Activated naive CD4-positive, alpha-beta T cell (primary cell): Measurements from ENCODE around the gene NOL3.

Experiments
- DNase-seq, 4 experiments: peaks; one replicate each; lab custom pipeline; 2025; lab: John Stamatoyannopoulos, UW

Gene NOL3

DNA sequence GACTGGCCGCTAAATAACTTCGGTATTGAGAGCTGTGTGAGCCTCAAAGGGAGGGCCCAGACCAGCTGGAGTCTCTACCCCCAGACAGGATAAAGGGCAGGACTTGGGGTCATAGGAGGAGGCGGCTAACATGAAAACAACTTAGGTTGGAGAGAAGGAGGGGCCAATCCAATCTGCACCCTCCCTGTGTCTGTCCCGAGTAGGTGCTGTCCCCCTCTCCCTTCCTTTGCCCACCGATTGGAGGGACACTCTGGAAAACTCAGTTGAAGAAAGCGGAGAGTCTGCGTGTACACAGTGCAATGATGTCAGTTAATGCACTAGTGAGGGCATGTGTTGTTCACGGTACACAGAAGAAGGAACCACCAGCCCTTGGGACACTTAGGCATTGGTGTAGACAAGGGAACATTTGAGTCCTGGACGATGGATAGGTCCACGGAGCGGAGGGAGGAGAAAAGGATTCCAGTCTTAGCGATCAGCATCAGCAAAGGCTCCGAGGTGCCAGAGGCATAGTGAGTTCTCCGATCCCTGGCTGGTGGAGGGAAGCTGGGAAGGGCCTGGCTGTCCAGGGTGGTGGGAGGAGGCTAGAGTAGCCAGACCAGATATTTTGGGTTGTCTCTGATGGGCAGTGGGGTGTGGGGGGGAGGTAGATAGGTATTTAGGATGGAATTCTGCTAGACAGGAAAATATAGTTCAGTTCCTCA is 761 bp downstream of the NOL3 start:
- DNase-seq, result no peak

- no peak for DNase-seq
Measured at GRCh38 chr16:67173323-67173722, 3.0 kb downstream of the NOL3 start.

DNA sequence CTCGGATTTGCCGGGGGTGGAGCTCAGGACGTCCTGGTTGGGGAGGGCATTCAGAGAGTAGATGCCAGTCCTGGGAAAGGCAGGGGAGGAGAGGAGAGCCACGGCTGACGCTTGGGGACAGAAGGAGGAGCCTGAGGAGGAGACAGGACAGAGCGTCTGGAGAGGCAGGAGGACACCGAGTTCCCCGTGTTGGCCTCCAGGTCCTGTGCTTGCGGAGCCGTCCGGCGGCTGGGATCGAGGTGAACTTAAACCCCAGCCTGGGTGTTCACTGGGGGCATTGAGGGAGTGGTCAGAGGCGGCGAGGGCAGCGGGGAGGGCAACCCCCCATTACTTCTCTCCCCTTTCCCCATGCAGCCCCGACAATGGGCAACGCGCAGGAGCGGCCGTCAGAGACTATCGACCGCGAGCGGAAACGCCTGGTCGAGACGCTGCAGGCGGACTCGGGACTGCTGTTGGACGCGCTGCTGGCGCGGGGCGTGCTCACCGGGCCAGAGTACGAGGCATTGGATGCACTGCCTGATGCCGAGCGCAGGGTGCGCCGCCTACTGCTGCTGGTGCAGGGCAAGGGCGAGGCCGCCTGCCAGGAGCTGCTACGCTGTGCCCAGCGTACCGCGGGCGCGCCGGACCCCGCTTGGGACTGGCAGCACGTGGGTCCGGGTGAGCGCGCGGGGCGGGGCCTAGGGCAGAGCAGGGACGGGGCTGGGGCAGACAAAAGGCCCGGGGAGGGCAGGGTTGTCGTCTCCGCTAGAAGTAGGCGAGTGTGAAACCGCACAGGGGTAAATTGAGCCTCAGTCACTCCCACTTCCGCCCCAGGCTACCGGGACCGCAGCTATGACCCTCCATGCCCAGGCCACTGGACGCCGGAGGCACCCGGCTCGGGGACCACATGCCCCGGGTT is 3.7 kb downstream of the NOL3 start:
- peak in 2 of 4 experiments; percentile 41 to 45 for DNase-seq

DNA sequence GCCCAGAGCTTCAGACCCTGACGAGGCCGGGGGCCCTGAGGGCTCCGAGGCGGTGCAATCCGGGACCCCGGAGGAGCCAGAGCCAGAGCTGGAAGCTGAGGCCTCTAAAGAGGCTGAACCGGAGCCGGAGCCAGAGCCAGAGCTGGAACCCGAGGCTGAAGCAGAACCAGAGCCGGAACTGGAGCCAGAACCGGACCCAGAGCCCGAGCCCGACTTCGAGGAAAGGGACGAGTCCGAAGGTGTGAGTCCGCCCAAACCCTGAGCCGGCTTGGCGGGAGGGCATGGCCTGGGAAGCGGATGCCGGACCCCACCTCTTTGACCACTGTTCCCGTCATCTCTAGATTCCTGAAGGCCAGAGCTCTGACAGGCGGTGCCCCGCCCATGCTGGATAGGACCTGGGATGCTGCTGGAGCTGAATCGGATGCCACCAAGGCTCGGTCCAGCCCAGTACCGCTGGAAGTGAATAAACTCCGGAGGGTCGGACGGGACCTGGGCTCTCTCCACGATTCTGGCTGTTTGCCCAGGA is 4.4 kb downstream of the NOL3 start:
- no peak for DNase-seq

DNA sequence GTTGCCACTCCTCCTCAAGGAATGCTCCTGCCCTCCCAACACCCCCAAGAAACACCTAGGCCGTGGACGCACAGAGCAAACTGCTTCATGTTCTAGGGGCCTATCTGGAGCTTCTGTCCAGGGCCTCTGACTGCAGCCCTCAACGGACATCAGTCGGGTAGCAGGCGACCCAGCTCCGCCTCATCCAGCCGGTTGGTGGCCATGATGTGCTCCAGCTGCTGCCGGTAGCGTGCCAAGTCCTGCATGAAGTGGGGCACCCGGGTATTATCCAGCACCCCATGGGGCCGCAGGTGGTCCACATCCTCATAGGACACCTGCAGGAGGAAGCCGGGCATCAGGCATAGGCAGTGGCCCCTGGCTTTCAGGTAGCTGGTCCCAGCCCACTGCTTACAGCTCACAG is 6.3 kb downstream of the NOL3 start:
- no peak for DNase-seq

GRCh38 chr16:67177743-67178699 is 7.7 kb downstream of the NOL3 start:
- DNase-seq, result peak in 2 of 4 experiments; percentile 15 to 48

GRCh38 chr16:67179421-67180080 is 9.2 kb downstream of the NOL3 start:
- no peak for DNase-seq

GRCh38 chr16:67180166-67180565 is 9.8 kb downstream of the NOL3 start:
- no peak for DNase-seq

DNA sequence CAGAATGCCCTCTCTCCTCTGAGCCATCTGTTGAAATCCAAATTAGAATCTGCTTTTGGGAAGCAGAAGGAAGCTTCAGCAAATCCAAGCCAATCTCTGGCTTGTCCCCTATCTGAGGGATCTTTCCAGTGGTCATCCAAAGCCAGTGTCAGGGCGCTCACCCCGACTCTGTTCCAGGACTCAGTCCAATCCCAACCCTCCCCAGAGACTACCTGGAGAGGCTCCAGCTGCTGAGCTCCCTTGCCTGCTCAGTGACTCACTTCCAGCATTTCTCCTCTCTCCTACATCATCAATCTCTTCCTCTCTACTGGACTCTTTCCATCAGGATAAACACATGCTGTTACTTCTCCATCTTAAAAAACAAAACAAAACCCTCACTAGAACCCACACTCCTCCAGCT is 11.0 kb downstream of the NOL3 start:
- DNase-seq, result no peak

DNA sequence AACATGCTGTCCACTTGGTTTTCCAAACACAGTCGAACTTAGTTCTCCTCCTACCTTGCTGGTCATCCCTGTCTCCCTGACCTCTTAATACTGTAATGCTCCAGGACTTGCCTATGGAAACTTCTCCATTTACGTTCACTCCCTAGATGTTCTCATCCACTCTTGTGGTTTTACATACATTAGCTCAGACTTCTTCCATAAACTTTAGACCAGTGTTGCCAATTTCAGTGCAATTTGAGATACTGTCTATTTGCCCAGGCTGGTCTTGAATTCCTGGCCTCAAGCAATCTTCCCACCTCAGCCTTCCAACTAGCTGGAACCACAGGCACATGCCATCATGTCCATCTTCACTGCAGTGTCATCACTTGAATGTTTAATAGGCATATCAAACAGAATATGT is 11.9 kb downstream of the NOL3 start:
- no peak for DNase-seq

DNA sequence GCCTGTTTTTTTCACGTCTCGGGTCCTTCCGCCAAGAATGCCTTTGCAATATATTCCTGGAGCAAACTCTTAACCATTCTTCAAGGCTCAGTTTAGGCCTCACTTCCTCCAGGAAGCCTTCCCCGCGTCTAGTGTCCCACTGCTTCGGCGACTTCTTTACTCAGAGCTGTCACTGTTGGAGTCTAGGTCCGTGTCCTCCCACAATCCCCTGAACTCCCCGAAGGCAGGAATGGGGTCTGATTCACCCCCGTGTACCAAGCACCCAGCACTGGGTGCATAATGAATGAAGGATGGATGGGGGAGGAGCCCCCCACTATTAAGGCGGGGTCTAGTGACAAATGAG is 12.9 kb downstream of the NOL3 start:
- no peak for DNase-seq

DNA sequence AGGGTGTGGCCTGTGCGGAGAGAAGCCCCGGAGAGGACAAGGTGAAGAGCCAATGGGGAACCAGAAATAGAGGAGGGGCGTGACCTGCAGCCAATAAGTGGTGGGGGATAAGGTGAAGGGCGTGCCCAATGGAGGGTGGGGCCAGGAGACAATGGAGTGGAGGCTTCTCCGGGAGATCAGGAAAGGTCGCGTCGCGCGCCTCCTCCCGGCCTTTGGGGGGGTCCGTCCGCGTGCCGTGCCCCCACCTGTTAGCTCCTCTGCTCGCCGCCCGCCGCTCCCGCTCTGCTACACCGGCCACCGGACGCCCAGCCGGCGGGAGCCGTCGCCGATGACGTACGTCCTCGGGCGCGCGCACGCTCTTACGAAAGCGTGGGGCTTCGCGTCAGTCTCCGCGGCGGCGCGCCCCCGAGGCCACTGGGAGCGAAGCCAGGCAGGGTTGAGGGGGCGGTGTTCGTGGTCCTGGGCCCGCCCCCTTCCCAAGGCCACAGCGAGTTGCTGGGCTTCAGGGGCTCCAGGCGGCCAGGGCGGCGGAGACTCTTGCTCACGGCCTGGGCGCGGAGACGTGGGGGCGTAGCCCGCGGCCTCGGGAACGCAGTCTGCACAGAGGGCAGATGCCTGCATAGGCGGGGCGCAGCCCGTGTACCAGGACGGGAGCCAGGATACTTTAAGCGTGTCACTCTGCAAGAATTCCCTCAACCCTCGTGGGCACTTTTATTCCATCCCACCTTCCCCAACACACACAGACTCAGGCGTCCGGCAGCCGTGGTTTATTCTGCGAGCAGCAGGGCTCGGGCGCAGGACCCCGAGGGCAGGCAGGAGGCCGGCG is 13.5 kb downstream of the NOL3 start, which contains the start of gene MATCAP1:
Gene MATCAP1 (minus strand): TSS at position 337 of the 826 bp plus-strand sequence. CDS start 3,353 bp downstream, outside the sequence.
- peak; percentile 66 to 86 (median 74) for DNase-seq

- no peak for DNase-seq
Measured at GRCh38 chr16:67184453-67184994, 14.2 kb downstream of the NOL3 start.

DNA sequence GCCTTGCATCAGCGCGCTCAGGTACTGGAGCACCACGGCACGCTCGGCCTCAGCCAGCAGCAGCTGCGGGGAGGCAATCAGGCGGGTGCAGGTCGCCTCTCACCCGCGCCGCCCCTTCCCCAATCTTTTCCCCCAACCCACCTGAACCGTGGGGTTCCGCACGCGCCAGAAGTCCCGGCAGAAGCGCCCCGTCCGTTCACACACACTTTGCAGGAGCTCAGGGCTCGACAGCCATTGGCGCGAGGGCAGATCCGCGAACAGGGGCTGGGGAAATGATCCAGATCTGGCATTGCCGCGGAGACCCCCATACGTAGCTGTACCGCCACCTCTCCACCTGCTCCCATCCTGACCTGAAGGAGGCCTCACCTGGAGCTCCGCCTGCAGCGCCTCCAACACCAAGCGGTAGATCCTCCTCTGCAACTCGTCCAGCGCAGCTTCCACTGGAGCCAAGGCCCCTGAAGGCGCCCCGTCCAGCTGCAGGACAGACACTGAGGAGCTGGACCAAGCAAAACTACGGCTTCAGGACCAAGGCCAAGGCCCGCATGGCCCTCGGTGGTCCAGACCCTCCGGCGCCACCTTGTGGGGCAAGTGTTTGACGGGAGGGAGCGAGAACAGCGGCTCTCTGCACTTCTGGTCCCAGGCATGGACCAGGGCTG is 14.8 kb downstream of the NOL3 start:
- DNase-seq, result peak; percentile 50 to 81 (median 72)

DNA sequence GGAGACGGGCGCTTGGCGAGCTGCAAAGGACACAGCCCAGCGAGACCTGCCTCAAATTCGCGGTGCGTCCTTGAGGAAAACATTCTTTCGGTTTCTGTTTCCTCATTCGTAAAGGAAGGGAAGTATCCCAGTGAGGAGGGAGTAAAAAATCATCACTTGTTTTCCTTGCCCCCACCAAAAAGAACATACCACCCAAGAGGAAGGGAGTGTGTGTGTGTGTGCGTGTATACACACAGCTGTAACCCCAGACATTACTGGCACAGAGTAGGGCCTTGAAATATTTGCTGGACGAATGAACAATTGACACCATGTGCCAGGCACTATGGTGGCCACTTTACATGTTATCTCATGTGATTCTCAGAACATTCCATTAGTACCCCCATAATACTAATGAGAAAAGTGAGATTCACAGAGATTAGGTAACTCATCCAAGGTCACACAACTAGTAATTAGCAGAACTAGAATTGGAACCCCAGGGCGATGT is 15.4 kb downstream of the NOL3 start:
- no peak for DNase-seq

DNA sequence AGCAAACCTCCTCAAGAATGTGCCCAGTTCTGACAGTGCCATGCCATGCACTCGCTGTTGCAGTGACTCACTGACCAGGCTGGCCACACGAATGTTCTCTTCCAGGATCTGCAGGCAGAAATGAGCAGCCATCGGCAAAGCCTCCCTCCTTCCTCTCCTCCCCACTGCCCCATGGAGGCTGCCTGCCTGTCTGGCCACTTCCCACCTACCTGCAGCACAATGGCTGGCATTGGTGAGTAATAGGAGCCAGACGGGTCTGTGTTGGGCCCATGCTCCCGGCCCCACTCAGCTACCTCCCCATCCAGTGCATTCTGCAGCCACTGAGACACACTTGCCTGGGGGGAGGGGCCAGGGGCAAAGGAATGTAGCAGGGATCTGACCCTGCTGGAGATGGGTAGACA is 16.2 kb downstream of the NOL3 start:
- no peak for DNase-seq

DNA sequence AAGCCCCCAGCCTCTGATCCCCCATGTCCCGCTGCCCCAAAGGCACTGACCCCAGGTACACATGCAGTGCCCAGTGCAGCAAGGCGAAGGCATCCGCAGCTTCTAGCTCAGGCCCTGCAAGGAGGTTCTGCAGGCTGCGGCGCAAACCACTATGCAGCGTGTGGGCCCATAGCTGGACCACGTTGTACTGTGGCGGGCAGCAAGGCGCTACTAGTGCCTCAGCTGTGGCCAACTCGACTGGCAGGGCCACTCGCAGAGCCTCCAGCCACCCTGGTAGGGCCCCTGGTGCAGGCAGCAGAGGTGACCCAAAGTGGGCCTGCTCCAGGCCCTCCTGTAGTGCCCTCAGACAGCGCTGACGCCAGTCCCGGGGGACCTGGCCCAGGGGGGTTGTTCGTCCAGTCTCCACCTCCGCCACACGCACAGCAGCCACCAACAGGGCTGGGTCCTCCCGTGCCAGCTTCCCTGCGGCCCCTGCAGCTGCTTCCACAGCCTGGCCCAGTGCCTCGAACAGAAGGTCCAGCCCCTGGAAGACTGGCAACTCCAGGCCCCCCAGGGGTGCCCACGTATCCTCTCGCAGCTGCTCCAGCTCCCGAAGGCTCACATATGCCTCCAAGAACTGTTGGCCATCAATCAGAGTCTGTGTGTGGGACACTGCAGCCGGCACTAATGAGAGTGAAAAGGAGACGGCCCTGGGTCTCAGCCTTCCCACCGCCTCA is 17.0 kb downstream of the NOL3 start:
- DNase-seq, result no peak

DNA sequence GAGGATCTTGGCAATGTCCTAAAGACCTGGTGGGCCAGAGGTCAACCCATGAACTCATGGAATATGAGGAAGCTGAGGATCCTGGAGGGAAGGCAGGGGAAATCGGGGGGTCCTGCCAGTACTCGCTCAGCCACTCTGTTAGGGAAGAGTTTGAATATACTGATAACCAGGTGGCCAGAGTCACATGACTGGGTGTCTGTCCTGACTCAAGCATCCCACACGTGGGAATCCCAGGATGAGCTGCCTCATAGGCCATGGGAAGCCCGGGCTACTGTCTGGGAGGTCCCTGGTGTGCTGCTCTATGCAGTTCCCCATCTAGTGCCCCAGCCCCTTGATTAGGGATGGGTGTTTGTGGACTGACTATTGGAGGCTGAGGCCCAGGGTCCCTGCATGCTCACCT is 18.0 kb downstream of the NOL3 start:
- no peak for DNase-seq

DNA sequence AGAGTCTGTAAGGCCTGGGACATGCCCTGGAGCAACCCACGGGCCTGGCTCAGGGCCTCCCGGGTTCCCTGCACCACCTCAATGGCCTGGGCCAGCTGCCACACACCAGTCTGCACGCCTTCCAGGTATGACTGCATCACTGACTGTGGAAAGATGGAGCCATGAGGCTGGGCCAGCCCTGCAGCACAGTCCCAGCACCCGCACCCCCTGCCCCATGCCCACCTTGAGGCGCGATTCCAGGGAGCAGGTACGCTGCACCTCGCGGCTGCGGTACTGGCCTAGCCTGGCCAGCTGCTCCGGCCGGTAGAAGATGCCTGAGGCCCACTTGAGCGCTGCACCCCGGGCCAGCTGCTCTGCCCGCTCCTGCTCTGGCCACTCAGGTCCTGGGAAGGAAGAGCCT is 18.5 kb downstream of the NOL3 start:
- DNase-seq, result no peak
